T-helper 9 cell (primary cell): ENCODE measurements around the gene SH3GL2.

ENCODE experiments used
- DNase-seq: peaks from one replicate; pipeline ENCODE4 v3.0.0-alpha.2; 2020
- total RNA-seq, 2 donors: gene quantifications; one replicate each; lab custom pipeline; 2026; lab: John Stamatoyannopoulos, UW

Gene SH3GL2
- 0 reads per million in 2 donors for total RNA-seq

DNA sequence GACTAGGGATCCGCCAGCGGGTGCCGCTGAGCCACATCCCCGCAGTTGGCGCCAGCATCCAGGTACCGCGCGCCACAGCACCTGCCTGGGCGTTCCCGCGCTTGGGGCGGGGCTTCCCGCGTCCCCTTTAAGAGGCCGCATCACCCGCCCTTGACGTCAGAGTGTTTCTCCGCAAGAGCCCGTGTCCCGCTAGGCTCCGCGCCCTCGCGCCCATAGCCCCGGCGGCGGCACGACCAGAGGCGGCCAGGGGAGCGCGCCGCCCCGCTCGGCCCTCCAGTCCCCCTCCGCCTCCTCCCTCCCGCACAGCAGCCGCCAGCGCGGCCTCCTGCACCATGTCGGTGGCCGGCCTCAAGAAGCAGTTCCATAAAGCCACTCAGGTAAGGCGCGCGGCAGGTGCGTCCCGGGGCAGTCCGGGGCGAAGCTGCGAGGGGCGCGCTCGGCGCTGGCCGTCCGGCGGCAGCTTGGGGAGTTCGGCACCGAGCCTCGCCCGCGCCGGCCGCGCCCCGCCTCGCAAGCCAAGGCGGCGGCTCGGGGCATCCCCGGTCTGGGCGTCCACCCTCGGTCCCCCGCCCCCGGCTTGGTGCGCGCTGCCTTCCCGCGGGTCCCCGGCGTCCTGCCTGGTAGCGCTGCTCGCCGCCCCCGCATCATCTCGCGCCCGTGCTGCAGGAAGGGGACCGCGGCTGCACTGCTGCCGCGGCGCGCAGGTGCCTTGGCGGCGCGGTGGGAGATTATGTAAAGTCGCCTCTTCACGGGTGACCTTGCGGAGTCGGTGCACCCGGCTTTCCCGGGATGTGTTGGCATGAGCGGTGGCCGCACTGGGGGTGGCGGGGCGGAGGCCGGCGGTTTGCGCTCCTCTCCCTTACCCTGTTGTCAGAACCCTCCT, at the start of gene SH3GL2:
SH3GL2 (plus strand) TSS at position 156 of the 883 bp plus-strand sequence.
- DNase-seq: no peak

DNA sequence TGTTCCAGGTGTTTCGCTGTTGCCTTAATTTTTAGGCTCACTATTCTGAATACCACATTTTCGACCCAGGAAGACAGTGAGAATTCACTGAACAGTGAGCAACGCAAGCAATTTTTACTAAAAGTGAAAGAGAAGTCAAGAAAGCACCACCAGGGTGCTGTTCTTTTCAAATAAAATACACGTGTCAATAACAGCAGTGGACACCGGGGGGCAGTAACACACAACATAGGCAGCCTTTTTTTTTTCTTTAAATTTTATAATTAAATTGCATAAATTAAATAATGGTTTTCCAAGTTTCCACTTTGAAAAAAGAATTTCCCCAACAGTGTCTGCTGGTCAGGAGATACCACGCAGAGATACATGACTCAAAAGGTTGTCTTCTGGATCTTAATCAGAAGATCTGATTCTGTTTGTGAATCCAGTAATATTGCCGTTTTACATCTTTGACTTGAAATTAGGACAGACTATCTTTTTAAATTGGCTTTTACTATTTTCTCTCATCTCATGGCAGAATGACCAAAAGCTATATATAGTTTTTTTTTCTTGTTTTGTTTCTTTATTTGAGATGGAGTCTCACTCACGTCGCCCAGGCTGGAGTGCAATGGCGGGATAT, 47.1 kb upstream of the SH3GL2 start:
- no peak for DNase-seq

DNA sequence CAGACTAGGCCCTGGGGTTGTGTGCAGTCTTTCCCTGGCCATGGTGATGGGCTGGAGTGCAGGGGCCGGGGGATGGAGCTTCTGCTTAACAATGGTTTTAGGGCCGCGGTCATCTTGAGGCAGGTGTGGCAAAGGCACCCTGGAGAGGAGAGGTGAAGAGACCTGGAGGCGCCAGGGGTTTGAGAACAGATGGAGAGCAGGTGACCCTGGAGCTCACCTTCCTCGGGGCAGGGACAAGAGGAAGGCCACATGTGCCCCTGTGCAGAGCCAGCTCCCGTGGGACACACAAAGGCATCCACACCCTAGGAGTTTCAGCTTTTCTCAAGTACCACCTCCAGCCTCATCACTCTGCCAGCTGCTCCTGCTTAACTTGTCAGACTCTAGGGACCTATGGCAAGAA, 46.4 kb upstream of the SH3GL2 start:
- DNase-seq: no peak

DNA sequence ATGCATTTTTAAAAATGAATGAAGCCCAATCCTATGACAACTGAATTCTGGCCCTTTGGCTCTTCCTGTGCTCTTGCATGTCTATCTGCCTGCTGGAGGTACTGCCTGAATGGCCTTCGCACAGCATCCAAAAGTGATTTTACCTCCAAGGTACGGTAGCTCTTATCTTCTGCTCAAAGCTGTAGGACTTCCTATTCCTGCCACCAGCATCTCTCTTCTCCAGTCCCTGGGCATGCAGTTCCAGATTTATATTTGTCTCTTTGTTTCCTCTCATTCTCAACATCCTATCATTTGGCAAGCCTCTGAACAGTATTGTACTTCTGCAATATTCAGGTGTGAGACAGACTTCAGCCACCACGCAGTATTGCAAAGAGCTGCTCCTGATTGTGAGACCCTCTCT, 43.7 kb upstream of the SH3GL2 start:
- DNase-seq: no peak

GRCh38 chr9:17536027-17536426, 42.8 kb upstream of the SH3GL2 start:
- DNase-seq: no peak

DNA sequence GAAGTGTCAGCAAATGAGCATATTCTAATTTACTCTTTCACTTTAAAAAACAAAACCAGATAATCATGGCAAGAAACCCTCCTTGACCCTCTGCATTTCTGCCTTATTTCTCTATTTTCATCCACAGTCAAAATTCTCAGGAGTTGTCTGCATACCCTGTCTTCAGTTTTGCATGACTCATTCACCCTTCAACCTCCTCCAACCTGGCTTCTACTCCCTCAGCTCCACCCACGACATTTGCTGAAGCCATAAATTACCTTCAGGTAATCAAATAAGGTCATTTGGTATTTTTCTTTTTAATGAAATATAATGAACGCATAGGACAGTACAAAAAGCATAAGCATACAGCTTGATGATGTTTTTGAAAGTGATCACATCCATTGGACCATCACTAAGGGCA, 27.8 kb upstream of the SH3GL2 start:
- no peak for DNase-seq

- no peak for DNase-seq
Observed at GRCh38 chr9:17555362-17556054, 23.4 kb upstream of the SH3GL2 start.

- DNase-seq: no peak
Observed at GRCh38 chr9:17556255-17556654, 22.6 kb upstream of the SH3GL2 start.

GRCh38 chr9:17556935-17557334, 21.9 kb upstream of the SH3GL2 start:
- DNase-seq: no peak

GRCh38 chr9:17571825-17572224, 7.0 kb upstream of the SH3GL2 start:
- DNase-seq: no peak

DNA sequence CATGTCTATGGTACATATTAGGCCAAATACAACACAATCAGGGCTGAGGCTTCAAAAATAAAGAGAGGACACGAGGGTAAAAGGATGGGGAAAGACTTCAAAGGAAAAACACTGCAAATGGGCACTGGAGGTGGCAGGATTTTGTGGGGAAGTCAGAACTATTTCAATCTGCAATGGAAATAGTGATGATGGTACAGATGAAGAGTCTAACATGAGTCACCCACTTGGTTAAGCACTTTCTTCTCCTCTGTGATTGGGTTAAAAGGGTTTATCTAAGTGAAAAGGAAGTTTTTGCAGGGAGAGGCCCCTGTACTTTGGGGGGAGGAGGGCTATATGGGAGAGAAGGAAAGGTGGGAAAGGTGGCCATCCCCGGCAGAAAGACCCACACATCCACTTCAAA, 4.5 kb upstream of the SH3GL2 start:
- no peak for DNase-seq

GRCh38 chr9:17578577-17578910, 322 bp upstream of the SH3GL2 start:
- no peak for DNase-seq

DNA sequence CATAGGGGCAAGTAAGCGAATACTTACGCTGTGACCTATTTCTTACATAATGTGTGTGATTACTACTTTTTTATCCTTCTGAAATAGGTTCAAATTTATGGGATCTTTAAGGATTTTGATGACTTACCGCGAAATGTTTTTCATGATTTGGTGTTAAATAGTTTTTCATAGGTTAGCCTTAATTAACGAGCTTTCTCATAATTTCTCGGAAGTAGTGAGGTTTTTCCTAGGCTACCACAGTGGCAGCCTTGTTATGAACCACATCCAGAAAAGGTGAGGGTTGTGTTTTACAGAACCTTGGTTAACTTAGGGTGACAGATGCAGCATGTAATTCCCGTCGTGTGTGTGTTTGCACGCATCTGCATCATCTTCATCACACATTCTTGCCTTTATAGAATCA, 1.3 kb downstream of the SH3GL2 start:
- DNase-seq: no peak

- DNase-seq: no peak
Observed at GRCh38 chr9:17587113-17587512, 8.2 kb downstream of the SH3GL2 start.

DNA sequence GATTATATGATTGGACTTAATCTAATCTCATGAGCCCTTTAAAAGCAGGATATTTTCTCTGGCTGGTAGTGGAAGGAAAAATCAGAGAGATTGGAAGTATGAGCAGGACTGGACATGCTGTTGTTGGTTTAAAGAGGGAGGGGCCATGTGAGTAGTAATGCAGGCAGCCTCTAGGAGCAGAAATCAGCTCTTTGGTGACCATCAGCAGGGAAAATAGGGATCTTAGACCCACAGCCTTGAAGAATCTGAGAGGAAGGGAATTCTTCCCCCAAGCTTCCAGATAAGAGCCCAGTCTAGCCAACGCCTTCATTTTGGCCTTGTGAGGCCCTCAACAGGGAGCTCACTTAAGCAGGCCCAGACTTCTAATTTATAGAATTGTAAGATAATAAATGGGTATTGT, 9.5 kb downstream of the SH3GL2 start:
- no peak for DNase-seq

DNA sequence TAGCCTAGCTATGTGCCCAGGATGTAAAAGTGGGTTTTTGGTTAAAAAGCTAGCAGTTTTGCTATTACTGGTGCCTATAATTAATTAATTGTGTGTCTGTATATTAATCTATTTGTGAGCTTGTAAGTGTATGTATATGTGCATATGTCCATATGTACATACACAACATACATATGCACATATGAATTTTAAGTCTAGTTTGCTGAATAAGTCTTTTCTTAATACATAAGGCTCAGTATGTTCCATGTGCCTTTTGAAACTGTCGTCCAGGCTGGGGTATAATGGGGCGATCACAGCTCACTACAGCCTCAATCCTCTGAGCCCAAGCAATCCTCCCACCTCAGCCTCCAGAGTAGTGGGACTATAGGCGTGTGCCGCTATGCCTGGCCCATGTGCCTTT, 10.1 kb downstream of the SH3GL2 start:
- no peak for DNase-seq

DNA sequence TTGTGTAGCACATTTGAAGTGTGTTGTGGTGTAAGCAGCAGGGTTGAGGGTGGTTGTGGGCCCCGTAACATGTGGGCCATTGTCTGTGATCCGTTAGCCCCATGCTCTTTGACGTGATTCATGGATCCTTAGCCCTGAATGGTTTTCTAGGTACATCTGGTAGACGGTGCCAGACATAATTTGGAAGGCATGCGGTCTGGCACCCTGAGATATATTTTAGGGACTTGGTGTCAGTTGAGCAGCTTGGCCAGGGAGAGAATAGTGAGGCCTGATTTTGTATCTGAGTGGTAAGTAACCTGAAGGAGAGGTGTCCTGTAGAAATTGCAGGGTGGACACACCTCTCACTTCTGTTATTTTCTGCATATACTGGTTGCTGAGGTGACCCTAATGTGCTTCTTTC, 10.9 kb downstream of the SH3GL2 start:
- DNase-seq: no peak

GRCh38 chr9:17594961-17595360, 16.1 kb downstream of the SH3GL2 start:
- no peak for DNase-seq

GRCh38 chr9:17597977-17598376, 19.1 kb downstream of the SH3GL2 start:
- DNase-seq: no peak

- DNase-seq: no peak
Observed at GRCh38 chr9:17600962-17601593, 22.2 kb downstream of the SH3GL2 start.

GRCh38 chr9:17604556-17604955, 25.7 kb downstream of the SH3GL2 start:
- no peak for DNase-seq

- DNase-seq: no peak
Observed at GRCh38 chr9:17609312-17610005, 30.6 kb downstream of the SH3GL2 start.

DNA sequence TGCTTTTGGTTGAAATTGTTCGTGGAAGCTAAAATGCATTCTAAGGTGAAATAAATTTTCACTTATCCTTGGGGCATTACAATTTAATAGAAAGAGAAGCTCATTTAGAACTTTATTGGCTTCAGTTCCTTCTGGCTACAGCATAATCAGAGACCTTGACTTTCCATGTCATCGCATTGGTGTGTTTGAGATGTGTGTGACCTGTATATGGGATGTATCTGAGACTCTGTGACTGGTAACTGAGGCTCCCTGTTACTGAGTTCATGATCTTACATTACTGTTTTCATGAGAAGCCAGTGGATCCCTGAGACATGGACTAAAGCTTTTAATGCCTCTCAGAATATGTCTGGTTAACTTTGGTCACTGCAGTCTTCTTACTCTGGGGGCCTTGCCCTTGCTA, 32.5 kb downstream of the SH3GL2 start:
- no peak for DNase-seq
